HG03159 (cell line): Measurements from ENCODE around the gene UBXN4.
A peak's percentile ranks its signal among the peaks of the same experiment; 100 is the strongest.
"Not testable (repeated sequence)": the region's sequence is repeated elsewhere in the genome, so short reads cannot be mapped to it uniquely, and the experiment has no call there.

Experiments
- ATAC-seq: cut with Tn5 transposase; IDR thresholded peaks from one replicate; pipeline ENCODE4 v1.9.1; 2021; ENCODE audit warnings: mild to moderate bottlenecking, moderate library complexity; ENCODE audit not compliant: unreplicated experiment

Gene UBXN4, protein sequence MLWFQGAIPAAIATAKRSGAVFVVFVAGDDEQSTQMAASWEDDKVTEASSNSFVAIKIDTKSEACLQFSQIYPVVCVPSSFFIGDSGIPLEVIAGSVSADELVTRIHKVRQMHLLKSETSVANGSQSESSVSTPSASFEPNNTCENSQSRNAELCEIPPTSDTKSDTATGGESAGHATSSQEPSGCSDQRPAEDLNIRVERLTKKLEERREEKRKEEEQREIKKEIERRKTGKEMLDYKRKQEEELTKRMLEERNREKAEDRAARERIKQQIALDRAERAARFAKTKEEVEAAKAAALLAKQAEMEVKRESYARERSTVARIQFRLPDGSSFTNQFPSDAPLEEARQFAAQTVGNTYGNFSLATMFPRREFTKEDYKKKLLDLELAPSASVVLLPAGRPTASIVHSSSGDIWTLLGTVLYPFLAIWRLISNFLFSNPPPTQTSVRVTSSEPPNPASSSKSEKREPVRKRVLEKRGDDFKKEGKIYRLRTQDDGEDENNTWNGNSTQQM

DNA sequence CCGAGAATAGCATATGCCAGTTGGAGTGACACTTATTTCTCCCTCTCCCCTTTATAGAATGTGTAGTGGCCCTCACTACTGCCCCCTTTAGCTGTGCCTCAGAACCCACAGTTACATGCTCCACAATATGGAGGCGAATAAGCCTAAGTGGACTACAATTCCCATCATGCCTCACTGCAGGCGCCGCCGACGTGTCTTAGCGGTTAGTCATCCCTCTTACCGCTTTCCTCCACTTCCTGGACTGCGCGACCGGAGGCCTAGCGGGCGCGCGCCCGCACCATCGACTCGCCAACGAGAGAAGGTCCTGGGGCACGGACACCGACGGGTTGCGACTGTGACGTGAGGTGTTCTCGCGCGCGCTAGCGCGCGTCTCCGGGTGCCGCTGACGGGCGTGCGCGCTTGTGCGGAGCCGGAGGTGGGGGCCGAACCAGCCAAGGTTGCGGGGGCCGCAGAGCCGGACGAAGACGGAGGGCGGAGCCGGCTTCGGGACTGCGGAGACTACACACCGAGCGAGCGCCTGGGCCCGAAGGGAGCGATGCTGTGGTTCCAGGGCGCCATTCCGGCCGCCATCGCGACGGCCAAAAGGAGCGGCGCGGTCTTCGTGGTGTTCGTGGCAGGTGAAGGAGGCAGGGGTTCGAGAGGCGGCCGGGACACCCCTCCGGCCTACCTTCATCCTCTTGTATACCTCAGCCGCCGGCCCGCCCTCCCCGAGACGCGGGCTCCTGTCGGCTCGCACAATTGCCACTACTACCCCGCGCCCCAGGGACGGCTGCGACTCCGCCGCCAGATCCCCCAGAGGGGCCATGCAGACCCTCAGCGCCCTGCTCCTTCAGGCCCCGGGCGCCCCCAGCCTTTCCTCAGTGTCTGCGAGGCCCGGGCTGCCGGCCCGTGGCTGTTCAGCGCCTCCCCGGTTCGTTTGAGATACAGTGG is at the start of gene UBXN4:
Gene UBXN4 (plus strand): TSS at position 461 of the 930 bp plus-strand sequence. CDS start 75 bp downstream, at position 536.
- ATAC-seq: peak; percentile 89

DNA sequence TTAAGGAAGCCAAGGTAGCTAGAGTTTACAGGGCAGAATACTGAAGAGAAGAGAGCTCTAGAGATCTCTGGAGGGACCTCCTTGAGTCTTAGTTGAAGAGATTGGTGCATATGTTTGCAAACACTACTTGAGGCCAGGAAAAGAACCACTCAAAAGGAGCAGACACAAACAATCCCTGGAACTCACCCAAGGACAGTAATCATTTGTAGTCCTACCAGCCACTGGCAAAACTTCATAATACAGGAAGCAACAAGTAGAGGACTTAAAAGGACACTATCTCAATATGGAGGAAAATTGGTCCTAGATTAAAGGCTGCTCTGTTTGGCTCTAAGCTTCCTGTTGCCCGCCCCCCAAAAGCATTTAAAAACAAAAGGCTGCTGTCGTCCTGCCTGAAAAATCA is 46.9 kb upstream of the UBXN4 start:
- ATAC-seq: no peak

DNA sequence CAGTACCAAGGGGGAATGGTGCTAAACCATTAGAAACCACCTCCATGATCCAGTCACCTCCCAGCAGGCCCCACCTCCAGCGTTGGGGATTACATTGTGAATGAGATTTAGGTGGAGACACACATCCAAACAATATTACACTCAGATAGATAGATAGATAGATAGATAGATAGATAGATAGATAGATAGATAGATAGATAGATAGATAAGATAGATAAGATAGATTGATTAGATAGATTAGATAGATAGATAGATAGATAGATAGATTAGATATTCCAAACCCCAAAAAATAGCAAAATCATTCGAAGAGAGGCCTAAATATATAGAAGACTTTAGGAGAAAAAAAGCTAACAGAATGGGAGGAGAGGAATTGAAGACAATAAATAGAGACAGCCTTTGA is 42.8 kb upstream of the UBXN4 start:
- ATAC-seq: no peak

DNA sequence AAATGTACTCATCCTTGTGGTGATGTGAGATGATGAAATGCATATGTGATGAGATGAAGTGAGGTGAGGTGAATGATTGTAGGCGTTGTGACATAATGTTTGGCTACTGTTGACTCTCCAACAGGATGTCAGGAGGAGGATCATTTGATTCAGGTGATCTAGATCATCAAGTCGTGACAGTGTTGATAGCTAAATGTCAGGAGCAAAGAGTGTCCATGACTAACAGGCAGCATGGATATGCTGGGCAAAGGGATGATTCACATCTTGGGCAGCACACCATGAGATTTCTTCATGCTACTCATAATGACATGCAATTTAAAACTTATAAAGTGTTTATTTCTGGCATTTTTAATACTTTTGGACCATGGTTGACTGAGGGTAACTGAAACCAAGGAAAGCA is 40.2 kb upstream of the UBXN4 start:
- ATAC-seq: no peak

DNA sequence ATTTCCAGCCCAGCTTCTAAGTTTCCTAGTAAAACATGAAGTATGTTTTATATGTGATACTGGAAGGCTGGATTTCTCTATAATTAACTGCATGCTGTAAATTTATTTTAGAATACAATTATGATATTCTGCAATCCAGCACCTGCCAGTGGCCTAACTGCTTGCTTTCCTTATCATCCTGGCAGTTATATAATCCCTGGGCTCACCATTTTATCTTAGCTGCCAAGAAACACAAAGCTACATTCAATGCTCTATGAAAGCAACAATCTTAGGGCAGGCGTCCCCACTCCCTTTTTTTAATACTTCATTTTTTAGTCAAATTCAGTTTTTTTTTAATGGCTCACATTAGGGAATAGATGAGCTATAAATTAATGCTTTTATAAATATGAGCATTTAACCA is 38.4 kb upstream of the UBXN4 start:
- ATAC-seq: no peak

DNA sequence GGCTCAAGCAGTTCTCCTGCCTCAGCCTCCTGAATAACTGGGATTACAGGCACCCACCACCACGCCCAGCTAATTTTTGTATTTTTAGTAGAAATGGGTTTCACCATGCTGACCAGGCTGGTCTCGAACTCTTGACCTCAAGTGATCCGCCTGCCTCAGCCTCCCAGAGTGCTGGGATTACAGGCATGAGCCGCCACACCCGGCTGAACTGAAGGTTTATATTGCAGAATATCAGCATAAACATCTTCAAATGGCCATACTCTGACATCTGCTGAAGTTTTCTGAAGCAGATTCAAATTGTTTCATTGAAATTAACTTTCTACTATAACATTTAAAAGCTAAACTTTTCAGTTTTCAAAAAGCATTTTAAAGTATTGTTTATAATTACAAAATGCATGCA is 37.6 kb upstream of the UBXN4 start:
- ATAC-seq: not testable (repeated sequence)

DNA sequence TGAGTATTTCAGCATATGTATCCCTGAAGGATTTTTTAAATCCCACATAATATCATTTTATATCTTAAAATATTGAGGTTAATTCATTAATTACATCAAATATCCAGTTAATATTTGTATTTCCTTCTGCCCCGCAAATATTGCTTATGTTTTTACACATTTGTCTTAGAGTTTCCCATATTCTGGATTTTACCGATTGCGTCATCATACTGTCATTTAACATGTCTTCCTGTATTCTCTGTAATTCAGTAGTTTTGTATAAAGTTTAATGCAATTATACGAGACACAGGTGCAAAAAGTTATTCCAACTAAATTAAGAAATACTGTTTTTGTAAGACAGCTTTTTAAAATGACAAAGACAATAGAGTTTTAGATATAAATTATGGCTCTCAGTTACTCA is 33.5 kb upstream of the UBXN4 start:
- ATAC-seq: no peak

DNA sequence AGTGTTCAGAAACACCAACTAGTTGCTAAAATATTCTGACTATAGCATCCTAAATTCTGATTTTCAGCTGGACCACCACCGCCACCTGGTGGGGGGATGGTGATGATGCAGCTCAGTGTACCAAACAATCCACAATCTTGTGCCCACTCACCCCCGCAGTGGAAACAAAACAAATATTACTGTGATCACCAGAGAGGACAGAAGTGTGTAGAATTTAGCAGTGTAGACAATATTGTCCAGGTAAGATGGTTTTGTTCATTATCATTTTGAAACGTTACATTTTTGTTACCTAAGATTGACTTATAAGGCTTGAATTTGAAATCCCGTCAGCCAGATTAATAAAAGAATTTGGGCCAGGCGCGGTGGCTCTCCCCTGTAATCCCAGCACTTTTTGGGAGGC is 31.7 kb upstream of the UBXN4 start:
- peak; percentile 52 for ATAC-seq

DNA sequence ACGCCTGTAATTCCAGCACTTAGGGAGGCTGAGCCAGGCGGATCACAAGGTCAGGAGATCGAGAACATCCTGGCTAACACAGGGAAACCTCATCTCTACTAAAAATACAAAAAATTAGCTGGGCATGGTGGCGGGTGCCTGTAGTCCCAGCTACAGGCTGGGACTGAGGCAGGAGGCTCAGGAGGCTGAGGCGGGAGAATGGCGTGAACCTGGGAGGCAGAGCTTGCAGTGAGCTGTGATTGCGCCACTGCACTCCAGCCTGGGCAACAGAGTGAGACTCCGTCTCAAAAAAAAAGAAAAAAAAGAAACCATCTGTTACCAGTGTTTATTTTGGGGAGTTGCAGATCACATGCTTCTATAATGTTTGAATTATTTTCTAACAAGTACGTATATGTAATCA is 26.6 kb upstream of the UBXN4 start:
- not testable (repeated sequence) for ATAC-seq

DNA sequence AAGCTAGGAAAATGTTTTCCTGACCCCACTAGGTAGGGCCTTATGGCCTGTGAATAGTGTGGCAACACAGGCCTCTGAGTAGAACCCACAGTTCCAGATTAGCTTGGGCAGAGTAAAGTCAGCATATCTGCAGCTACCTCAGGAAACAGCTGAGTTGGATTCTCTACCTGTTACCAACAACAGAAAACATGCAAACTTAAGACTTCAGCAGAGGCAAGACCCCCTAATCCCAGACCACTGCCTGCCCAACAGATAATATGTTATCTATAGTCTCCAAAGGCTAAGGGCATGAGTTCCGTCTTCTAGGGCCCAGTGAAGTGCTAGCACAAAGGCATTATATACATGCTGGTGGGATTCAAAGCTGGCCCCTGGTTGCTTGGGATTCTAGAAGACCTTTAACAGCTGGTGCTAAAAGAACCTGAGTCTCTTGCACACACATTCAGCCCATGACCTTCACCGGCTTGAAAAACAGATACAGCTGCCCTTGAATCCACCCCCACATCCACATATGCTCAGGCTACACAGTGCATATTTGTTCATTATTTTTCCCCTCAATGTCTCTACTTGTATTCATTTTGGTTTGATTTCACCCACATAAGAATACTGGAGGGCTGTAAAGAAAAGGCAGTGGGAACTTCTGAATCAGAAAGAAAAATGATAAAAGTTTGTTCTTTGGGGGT is 13.5 kb upstream of the UBXN4 start:
- ATAC-seq: no peak

DNA sequence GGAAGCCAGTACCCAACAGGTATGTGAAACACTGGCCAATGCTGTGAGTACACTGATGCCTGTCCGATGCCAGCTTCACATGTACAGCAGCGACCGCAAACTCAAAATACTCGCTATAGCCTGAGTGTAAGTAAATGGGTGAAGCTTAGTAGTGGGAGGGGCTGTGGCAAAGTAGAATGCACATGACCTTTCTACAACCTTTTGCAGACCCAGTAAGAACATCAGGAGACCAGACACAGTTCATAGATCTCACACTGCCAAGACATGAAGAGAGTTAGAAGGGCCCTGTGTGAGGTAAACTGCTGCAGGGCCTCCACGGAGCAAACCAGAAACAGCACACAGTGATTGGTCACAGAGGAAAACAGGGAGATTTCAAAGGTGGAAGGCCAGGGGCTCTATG is 9.1 kb upstream of the UBXN4 start:
- no peak for ATAC-seq

DNA sequence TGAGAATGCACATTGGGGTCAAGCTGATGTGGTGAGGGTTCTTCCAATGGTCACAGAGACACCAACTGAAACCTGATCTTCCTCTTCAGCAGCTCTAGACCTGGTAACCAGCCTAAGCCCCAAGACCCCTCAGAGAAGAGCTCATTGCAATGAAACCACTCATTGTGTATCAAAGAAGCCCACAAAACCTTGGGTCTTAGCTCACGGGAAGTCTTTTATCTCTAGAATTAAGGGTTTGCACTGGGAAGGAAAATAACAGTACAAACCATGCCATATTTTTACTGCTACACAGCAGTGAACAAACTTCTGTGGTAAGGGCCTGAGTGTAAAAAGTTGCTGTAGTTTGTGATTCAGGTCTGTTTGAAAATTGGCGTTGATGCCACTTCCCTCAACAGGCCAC is 8.6 kb upstream of the UBXN4 start:
- no peak for ATAC-seq

DNA sequence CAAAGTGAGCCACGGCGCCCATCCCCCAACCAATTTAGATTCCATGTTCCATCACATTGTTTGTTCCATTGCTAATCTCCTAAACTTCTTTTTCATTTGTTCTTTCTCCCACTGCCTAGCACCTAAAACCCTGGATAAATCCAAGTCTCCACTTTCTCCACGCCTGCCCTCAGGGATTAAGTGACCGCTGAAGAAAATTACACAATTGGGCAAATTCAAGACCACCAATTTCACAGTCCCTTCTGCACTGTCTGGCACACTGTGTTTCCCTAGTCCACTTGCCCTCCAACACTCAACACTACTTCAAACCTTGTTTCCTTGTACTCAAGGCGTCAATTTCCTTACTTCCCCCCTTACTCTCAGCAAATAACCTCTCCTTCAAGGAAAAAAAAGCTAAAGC is 5.1 kb upstream of the UBXN4 start:
- no peak for ATAC-seq

DNA sequence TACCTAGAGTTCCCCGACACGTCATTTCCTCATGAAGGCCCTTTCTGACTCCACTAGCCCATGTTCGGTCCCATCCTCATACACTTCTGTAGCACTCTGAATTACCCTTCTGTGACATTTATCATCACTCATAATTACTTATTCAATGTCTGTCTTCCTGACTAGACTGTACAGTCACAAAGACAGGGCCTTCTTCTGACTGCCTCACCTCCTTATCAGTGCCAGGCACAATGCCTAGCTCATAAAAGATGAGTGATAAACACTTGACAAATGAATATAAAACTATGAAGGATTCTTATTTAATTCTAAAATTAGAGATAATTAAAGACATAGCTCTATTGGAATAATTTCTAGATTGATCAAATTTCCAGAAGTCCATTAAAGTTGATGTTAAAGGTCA is 1.4 kb upstream of the UBXN4 start:
- ATAC-seq: no peak

DNA sequence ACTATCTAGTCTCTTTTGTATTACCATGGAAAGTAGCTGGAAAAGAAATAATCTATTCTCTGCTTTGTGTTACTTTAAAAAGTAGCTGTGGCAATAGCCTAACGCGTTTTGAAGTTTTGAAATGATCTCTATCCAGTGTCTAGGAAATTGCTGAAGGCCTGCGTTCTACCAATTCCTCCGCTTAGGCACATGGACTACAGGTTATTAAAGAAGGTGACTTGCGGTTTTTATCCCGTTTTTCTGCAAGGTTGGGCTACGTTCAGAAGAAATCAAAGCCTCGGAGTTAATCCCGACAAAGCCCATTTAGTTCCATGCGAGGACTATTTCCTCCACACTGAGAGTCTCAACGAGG is 636 bp upstream of the UBXN4 start:
- ATAC-seq: no peak

DNA sequence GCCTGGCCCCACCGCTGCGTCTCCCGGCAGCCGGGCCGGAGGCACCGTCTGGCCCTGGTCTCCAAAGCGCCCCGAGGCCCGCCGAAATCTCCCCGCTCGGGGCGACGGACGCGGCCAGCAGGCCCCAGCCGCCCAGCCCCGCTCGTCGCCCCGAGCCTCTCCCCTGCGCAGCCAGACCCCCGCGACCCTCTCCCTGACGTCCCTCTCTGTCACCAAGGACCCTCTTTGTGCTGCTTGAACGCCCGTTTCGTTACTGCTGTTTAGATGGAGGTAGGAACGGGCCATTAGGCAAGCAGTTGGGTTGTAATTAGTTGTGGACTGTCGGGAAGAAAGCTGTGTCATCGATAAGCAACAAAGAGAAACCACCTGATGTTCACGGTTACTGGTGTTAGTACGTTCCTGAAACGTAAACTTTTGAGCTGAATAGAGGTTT is 686 bp downstream of the UBXN4 start:
- ATAC-seq: peak; percentile 24

DNA sequence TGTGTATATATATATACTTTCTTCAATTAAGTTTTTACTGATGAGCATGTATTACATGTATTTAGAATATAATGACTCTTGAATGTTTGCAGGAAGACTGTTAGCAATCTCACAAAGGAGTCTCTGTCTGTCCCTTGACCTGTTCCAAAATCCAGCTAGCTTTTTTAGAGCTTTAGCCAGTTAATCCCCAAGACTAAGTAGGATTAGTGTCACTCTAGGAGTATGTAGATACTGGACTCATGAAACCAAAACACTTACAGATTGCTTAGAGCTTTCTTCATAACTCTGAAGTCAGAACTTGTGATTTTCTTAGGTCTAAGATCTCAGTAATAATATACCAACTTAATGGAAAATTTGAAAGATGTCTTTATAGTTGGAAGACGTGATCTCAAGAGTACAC is 2.2 kb downstream of the UBXN4 start:
- no peak for ATAC-seq

DNA sequence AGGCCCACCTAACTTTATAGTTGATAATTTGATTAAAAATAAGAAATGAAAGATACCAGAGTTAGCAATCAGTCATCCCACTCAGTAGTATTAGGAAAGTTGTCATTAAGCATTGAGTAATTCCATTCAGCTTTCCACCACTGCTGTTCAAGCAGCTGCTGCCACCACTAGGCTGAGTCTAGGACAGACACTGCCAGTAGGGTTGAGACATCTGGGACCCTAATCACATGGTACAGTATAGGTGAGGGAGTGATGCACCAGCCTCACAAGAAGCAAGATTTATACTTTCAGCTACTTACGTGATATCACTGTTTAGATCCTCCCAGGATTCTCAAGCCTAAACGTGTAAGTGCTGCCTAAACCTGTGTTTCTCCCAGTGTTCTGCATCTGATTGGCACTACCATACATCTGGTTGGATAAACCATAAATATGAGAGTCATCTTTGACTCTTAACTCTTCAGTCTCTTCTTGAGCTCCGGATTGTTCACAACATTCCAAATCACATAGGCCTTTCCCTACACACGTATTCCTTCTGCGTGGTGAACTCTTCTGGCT is 3.2 kb downstream of the UBXN4 start:
- no peak for ATAC-seq

DNA sequence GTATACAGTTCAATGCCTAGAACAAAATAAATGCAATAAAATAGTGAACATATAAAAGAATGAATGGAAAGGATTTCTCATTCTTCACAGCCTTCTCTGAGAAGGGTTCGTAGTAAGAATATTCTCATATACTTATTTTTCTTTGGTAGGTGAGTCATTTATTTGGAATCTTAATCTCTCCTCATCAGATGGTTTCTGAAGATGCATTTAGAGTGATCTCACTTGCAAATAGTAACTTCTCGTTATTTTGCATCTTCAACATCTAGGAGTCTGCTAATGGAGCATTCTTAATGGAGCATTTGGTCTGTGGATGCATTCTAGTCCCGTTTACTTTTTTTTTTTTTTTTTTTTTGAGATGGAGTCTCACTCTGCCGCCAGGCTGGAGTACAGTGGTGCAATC is 3.9 kb downstream of the UBXN4 start:
- no peak for ATAC-seq

DNA sequence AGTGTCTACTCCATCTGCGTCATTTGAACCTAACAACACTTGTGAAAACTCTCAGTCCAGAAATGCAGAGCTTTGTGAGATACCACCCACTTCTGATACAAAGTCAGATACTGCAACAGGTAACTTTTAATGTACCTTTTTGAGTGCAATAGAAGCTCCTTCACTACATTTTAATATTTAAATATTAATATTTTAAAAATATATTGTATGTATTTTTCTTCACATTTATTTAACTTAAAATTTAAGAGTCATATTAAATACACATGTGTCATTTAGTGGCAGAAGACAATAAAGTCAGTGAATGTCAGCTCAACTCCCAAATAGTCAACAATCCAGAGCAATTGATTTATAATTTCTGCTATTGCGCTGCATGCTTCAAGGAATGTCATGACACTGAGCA is 13.9 kb downstream of the UBXN4 start:
- ATAC-seq: no peak

DNA sequence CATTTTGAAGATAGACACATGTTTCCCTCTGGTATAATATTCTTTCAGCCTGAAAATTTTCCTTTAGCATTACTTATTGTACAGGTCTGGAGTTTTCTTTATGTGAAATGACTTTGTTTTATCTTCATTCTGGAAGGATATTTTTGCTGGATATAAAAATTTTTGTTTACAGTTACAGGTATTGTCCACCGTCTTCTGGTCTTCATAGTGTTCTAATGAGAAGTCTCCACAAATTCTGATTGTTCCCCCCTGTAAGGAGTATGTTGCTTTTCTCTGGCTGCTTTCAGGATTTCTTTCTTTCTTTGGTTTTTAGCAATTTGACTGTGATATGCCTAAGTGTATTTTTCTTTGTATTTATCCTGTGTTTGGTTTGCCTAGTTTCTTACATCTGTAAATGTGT is 15.0 kb downstream of the UBXN4 start:
- ATAC-seq: no peak
